ENCODE data around the gene VAT1. TPM values are rescaled to one million over a fixed set of nuclear protein-coding genes. Genes with fewer than 3 reads are reported as not detected.
"Not testable (repeated sequence)": the region's sequence is repeated elsewhere in the genome, so short reads cannot be mapped to it uniquely, and the experiment has no call there.

Gene VAT1
- total and polyA plus RNA-seq, 9 donors: 121 to 421 (median 327) TPM

DNA sequence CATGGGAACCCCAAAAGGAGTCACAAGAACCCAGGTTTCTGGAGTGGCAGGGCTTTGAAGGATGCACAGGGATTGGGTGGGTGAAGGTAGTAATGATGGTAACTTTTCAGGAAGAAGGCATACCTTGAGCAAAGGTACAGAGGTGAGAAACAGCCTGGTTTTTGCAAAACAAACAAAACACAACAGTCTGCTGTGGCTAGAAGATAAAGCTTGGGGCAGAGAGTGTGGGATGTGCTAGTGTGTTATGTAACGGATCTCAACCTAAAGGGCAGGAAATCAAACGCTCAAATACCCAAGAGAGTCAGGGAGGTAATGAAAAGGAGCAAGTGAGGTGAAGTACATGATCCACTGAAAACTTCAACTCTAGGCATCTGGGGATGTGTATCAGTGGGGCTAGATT, 46.9 kb downstream of the VAT1 start:
- Histone ChIP-seq H3K27ac (no peak overlapping the region), H3K4me3 (no peak overlapping the region), H3K4me1 (ENCODE audit: insufficient read depth) (peaks cover 4% of the 10 kb centered on the region), H3K36me3 (no peaks in the 10 kb centered on the region), H3K27me3 (no peaks in the 10 kb centered on the region), H3K9me3 (no peaks in the 10 kb centered on the region)
- intact Hi-C loops (cut with DNase I): no loop called here
- DNase-seq: no peak
- TF ChIP-seq CTCF (IDR thresholded peaks at IDR 0.05) (no peak), EP300 (IDR thresholded peaks at IDR 0.05) (no peak), POLR2A (IDR thresholded peaks at IDR 0.05) (no peak)
- 27 to 35% (median 34%) methylated on average over 2 of the region's 2 CpGs for WGBS, 3 donors

DNA sequence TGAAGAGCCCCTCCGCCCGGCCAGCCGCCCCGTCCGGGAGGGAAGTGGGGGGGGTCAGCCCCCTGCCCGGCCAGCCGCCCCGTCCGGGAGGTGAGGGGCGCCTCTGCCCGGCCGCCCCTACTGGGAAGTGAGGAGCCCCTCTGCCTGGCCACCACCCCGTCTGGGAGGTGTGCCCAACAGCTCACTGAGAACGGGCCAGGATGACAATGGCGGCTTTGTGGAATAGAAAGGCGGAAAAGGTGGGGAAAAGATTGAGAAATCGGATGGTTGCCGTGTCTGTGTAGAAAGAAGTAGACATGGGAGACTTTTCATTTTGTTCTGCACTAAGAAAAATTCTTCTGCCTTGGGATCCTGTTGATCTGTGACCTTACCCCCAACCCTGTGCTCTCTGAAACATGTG, 48.9 kb downstream of the VAT1 start:
- H3K4me3 ChIP-seq; H3K27me3 ChIP-seq; DNase-seq; H3K36me3 ChIP-seq; intact Hi-C loops (cut with DNase I); H3K27ac ChIP-seq; H3K4me1 ChIP-seq (ENCODE audit: insufficient read depth); H3K9me3 ChIP-seq: not testable (repeated sequence)
- WGBS, 3 donors: 75 to 86% (median 76%) methylated on average over 5 to 11 of the region's 18 CpGs

- no peak for DNase-seq
These were observed 50.6 kb downstream of the VAT1 start for GRCh38 chr17:42971589-42971988.

GRCh38 chr17:42969001-42969581, 53.1 kb downstream of the VAT1 start:
- no peak overlapping the region for H3K27ac ChIP-seq
- peak in 1 of 5 donors; percentile 37 for DNase-seq
- no peaks in the 10 kb centered on the region for H3K4me1 ChIP-seq (ENCODE audit: insufficient read depth)
- TF ChIP-seq EP300 (IDR thresholded peaks at IDR 0.05) (no peak), POLR2A (IDR thresholded peaks at IDR 0.05) (no peak), CTCF (IDR thresholded peaks at IDR 0.05) (no peak)
- H3K27me3 ChIP-seq: no peaks in the 10 kb centered on the region
- WGBS, 3 donors: 38 to 43% (median 39%) methylated on average over 5 of the region's 5 CpGs
- no peak overlapping the region for H3K4me3 ChIP-seq
- no peaks in the 10 kb centered on the region for H3K9me3 ChIP-seq
- no peaks in the 10 kb centered on the region for H3K36me3 ChIP-seq
- intact Hi-C loops (cut with DNase I): no loop called here

More at GRCh38 chr17:42971589-42971988, 50.6 kb downstream of the VAT1 start:
- H3K9me3 ChIP-seq: no peaks in the 10 kb centered on the region
- WGBS, 3 donors: 73 to 85% (median 80%) methylated on average over 5 of the region's 5 CpGs
- H3K27ac ChIP-seq: no peak overlapping the region
- H3K4me1 ChIP-seq (ENCODE audit: insufficient read depth): no peaks in the 10 kb centered on the region
- intact Hi-C loops (cut with DNase I): no loop called here
- TF ChIP-seq EP300 (IDR thresholded peaks at IDR 0.05) (no peak), POLR2A (IDR thresholded peaks at IDR 0.05) (no peak), CTCF (IDR thresholded peaks at IDR 0.05) (no peak)
- H3K4me3 ChIP-seq: no peak overlapping the region
- no peaks in the 10 kb centered on the region for H3K36me3 ChIP-seq
- no peaks in the 10 kb centered on the region for H3K27me3 ChIP-seq

DNA sequence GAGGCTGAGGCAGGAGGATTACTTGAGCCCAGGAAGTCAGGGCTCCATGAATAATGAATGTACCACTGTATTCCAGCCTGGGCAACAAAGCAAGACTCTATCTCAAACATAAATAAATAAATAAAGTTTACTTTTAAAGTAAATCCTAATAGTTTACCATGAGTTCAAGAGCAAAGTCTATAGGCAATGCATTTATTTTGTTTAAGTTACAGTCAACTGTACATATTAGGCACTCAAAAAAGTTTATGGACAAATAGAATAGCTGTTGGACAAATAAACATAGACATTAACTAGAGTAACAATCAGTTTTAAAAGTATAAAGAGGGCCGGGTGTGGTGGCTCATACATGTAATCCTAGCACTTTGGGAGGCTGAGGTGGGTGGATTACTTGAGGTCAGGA, 54.3 kb downstream of the VAT1 start:
- no peaks in the 10 kb centered on the region for H3K4me1 ChIP-seq (ENCODE audit: insufficient read depth)
- no peaks in the 10 kb centered on the region for H3K27me3 ChIP-seq
- 69 to 78% (median 75%) methylated on average over 1 of the region's 1 CpG for WGBS, 3 donors
- intact Hi-C loops (cut with DNase I): no loop called here
- no peak overlapping the region for H3K27ac ChIP-seq
- no peak overlapping the region for H3K4me3 ChIP-seq
- no peak for DNase-seq
- no peaks in the 10 kb centered on the region for H3K9me3 ChIP-seq
- H3K36me3 ChIP-seq: no peaks in the 10 kb centered on the region
- TF ChIP-seq POLR2A (IDR thresholded peaks at IDR 0.05) (no peak), CTCF (IDR thresholded peaks at IDR 0.05) (no peak), EP300 (IDR thresholded peaks at IDR 0.05) (no peak)

Other genes with a start within 250 kb of the VAT1 start
- 10 to 100 TPM; 33.7 to 49.1 (median 35.8) TPM for gene VPS25, start 248.9 kb downstream of the VAT1 start, total RNA-seq
- 10 to 100 TPM; 49.0 to 56.5 TPM for gene VPS25, start 248.9 kb downstream of the VAT1 start, polyA plus RNA-seq
- gene WNK4, start 241.8 kb downstream of the VAT1 start, total RNA-seq: 10 to 100 TPM in 1 of 7 donors, 1 to 10 TPM in 6; 1.5 to 11.9 (median 3.4) TPM
- gene WNK4, start 241.8 kb downstream of the VAT1 start, polyA plus RNA-seq: 1 to 10 TPM; 1.1 to 1.5 TPM
- 10 to 100 TPM; 49.1 to 78.2 (median 62.9) TPM for gene COA3, start 223.7 kb downstream of the VAT1 start, total RNA-seq
- gene COA3, start 223.7 kb downstream of the VAT1 start, polyA plus RNA-seq: 10 to 100 TPM; 77.6 to 80.0 TPM
- under 1 TPM in 5 of 7 donors, not detected in 2; 0.30 to 0.79 (median 0.33) TPM for gene CNTD1, start 223.5 kb downstream of the VAT1 start, total RNA-seq
- under 1 TPM; 0.22 to 0.36 TPM for gene CNTD1, start 223.5 kb downstream of the VAT1 start, polyA plus RNA-seq
- gene BECN1, start 198.1 kb downstream of the VAT1 start, total RNA-seq: 10 to 100 TPM; 47.5 to 75.3 (median 54.6) TPM
- gene BECN1, start 198.1 kb downstream of the VAT1 start, polyA plus RNA-seq: 10 to 100 TPM; 47.2 to 67.5 TPM
- gene PSME3, start 189.0 kb downstream of the VAT1 start, total RNA-seq: 10 to 100 TPM; 28.6 to 85.8 (median 61.9) TPM
- gene PSME3, start 189.0 kb downstream of the VAT1 start, polyA plus RNA-seq: 100 to 1,000 TPM in 1 of 2 donors, 10 to 100 TPM in 1; 31.7 to 118 TPM
- gene AOC2, start 177.8 kb downstream of the VAT1 start, total RNA-seq: 1 to 10 TPM in 6 of 7 donors, under 1 TPM in 1; 0.72 to 1.9 (median 1.3) TPM
- 1 to 10 TPM in 1 of 2 donors, under 1 TPM in 1; 0.40 to 6.3 TPM for gene AOC2, start 177.8 kb downstream of the VAT1 start, polyA plus RNA-seq
- gene AOC3, start 171.2 kb downstream of the VAT1 start, total RNA-seq: 100 to 1,000 TPM in 1 of 7 donors, 10 to 100 TPM in 3, 1 to 10 TPM in 2, under 1 TPM in 1; 0.72 to 112 (median 12.4) TPM
- gene AOC3, start 171.2 kb downstream of the VAT1 start, polyA plus RNA-seq: 100 to 1,000 TPM in 1 of 2 donors, 10 to 100 TPM in 1; 22.5 to 197 TPM
- gene G6PC1, start 121.6 kb downstream of the VAT1 start, total RNA-seq: 1 to 10 TPM in 1 of 7 donors, under 1 TPM in 1, not detected in 5; 0.69 to 1.7 TPM
- not detected for gene G6PC1, start 121.6 kb downstream of the VAT1 start, polyA plus RNA-seq
- gene AARSD1, start 57.9 kb downstream of the VAT1 start, total RNA-seq: 10 to 100 TPM; 17.8 to 51.4 (median 40.6) TPM
- gene AARSD1, start 57.9 kb downstream of the VAT1 start, polyA plus RNA-seq: 10 to 100 TPM; 49.7 to 50.1 TPM
- gene PTGES3L, start 42.3 kb downstream of the VAT1 start, total RNA-seq: 1 to 10 TPM in 1 of 7 donors, under 1 TPM in 5, not detected in 1; 0.45 to 2.6 (median 0.66) TPM
- 1 to 10 TPM in 1 of 2 donors, under 1 TPM in 1; 0.56 to 2.1 TPM for gene PTGES3L, start 42.3 kb downstream of the VAT1 start, polyA plus RNA-seq
- 10 to 100 TPM in 5 of 7 donors, 1 to 10 TPM in 2; 8.2 to 19.4 (median 13.3) TPM for gene RUNDC1, start 41.8 kb downstream of the VAT1 start, total RNA-seq
- gene RUNDC1, start 41.8 kb downstream of the VAT1 start, polyA plus RNA-seq: 10 to 100 TPM in 1 of 2 donors, 1 to 10 TPM in 1; 6.1 to 12.1 TPM
- gene RPL27, start 24.0 kb downstream of the VAT1 start, total RNA-seq: 1,000 to 10,000 TPM; 1,130 to 2,473 (median 1,529) TPM
- 1,000 to 10,000 TPM; 3,204 to 5,312 TPM for gene RPL27, start 24.0 kb downstream of the VAT1 start, polyA plus RNA-seq
- 10 to 100 TPM; 26.3 to 38.3 (median 29.7) TPM for gene IFI35, start 15.6 kb downstream of the VAT1 start, total RNA-seq
- 10 to 100 TPM; 13.0 to 39.7 TPM for gene IFI35, start 15.6 kb downstream of the VAT1 start, polyA plus RNA-seq
- 10 to 100 TPM in 2 of 7 donors, 1 to 10 TPM in 5; 2.5 to 11.6 (median 6.8) TPM for gene RND2, start 2.8 kb upstream of the VAT1 start, total RNA-seq
- 1 to 10 TPM; 2.7 to 4.0 TPM for gene RND2, start 2.8 kb upstream of the VAT1 start, polyA plus RNA-seq
- 1 to 10 TPM; 2.5 to 5.4 (median 4.9) TPM for gene BRCA1, start 103.0 kb upstream of the VAT1 start, total RNA-seq
- gene BRCA1, start 103.0 kb upstream of the VAT1 start, polyA plus RNA-seq: 1 to 10 TPM; 1.9 to 4.5 TPM
- gene NBR1, start 148.8 kb upstream of the VAT1 start, total RNA-seq: 10 to 100 TPM; 58.2 to 89.1 (median 78.6) TPM
- 100 to 1,000 TPM in 1 of 2 donors, 10 to 100 TPM in 1; 60.3 to 124 TPM for gene NBR1, start 148.8 kb upstream of the VAT1 start, polyA plus RNA-seq
- 10 to 100 TPM in 5 of 7 donors, 1 to 10 TPM in 2; 1.5 to 23.4 (median 15.0) TPM for gene TMEM106A, start 189.5 kb upstream of the VAT1 start, total RNA-seq
- gene TMEM106A, start 189.5 kb upstream of the VAT1 start, polyA plus RNA-seq: 10 to 100 TPM in 1 of 2 donors, 1 to 10 TPM in 1; 5.6 to 11.4 TPM
- gene CCDC200, start 206.2 kb upstream of the VAT1 start, total RNA-seq: under 1 TPM in 4 of 7 donors, not detected in 3; 0.27 to 0.57 (median 0.34) TPM
- gene CCDC200, start 206.2 kb upstream of the VAT1 start, polyA plus RNA-seq: under 1 TPM in 1 of 2 donors, not detected in 1; 0.12 TPM
- gene RNU2-1, start 211.6 kb upstream of the VAT1 start, total RNA-seq: over 10,000 TPM in 1 of 7 donors, 1,000 to 10,000 TPM in 4, not detected in 2; 2,710 to 10,212 (median 7,317) TPM
- not detected for gene RNU2-1, start 211.6 kb upstream of the VAT1 start, polyA plus RNA-seq

Measured in ovary (tissue), 9 donors.